OCI-LY3 (cell line): ENCODE data around the gene NACA2.

Experiments used
- H2AFZ ChIP-seq: fragments of 200-600, 300-600 bp; shearing (Covaris generic); 2 replicates; pipeline ENCODE4 v1.6.0; 2014; ENCODE audit warnings: antibody characterized with exemption, low read depth, low read length
- H3K27ac ChIP-seq: fragments of 200-600, 300-600 bp; sonication (generic); 2 replicates; pipeline ENCODE4 v1.5.1; 2014; ENCODE audit warnings: mild to moderate bottlenecking, low read length, moderate library complexity, mixed read lengths
- H3K27me3 ChIP-seq: fragments of 200-600, 300-600 bp; sonication (generic); 2 replicates; pipeline ENCODE4 v1.6.1; 2014; ENCODE audit warnings: low read depth, low read length, mixed read lengths
- H3K36me3 ChIP-seq: fragments of 200-600, 300-600 bp; sonication (generic); replicated peaks from 2 replicates; pipeline ENCODE3; 2014; ENCODE audit warnings: low read depth, low read length, mixed read lengths
- H3K4me1 ChIP-seq: fragments of 300-600, 200-600 bp; sonication (generic); 2 replicates; pipeline ENCODE4 v1.6.1; 2014; ENCODE audit warnings: low read length, mixed read lengths
- H3K4me2 ChIP-seq: fragments of 200-600, 300-600 bp; sonication (generic); 2 replicates; pipeline ENCODE4 v1.6.1; 2014; ENCODE audit warnings: low read length, mixed read lengths
- H3K4me3 ChIP-seq: fragments of 300-600, 200-600 bp; sonication (generic); 2 replicates; pipeline ENCODE4 v1.5.1; 2014; ENCODE audit warnings: antibody characterized with exemption, mild to moderate bottlenecking, low read length, moderate library complexity
- H3K79me2 ChIP-seq: fragments of 300-600, 200-600 bp; shearing (Covaris generic); 2 replicates; pipeline ENCODE4 v1.6.1; 2014; ENCODE audit warnings: mild to moderate bottlenecking, low read length, mixed read lengths
- H3K9ac ChIP-seq: fragments of 300-600, 200-600 bp; shearing (Covaris generic); 2 replicates; pipeline ENCODE4 v1.6.0; 2014; ENCODE audit warnings: mild to moderate bottlenecking, low read length, moderate library complexity
- H3K9me3 ChIP-seq: fragments of 200-600, 300-600 bp; shearing (Covaris generic); 2 replicates; pipeline ENCODE4 v1.6.1; 2014; ENCODE audit warnings: low read length, mixed read lengths; ENCODE audit not compliant: insufficient read depth
- H4K20me1 ChIP-seq: fragments of 200-600, 300-600 bp; sonication (generic); 2 replicates; pipeline ENCODE4 v1.6.1; 2016; ENCODE audit warnings: low read length, mixed read lengths; ENCODE audit not compliant: insufficient read depth
- CTCF ChIP-seq: fragments of 200-600, 300-600 bp; sonication (generic); IDR thresholded peaks from 2 replicates; pipeline ENCODE4 v1.5.1; 2014; ENCODE audit warnings: antibody characterized with exemption, low read length, low read depth
- EZH2phosphoT487 ChIP-seq: fragments of 200-600 bp; shearing (Covaris generic); IDR thresholded peaks from 2 replicates; pipeline ENCODE4 v1.6.1; 2018; ENCODE audit warnings: antibody characterized with exemption, mixed run types, low read depth

NACA2 gene

GRCh38 chr17:61579961-61580360 lies 11.1 kb downstream of the NACA2 start:
- no peak for TF ChIP-seq EZH2phosphoT487
- TF ChIP-seq CTCF: no peak
- Histone ChIP-seq H3K4me2 (no peak overlapping the region), H3K79me2 (no peaks in the 10 kb centered on the region), H2AFZ (no peak overlapping the region), H3K4me1 (peaks cover 4% of the 10 kb centered on the region; the same call in 1 of the 2 replicates), H3K27ac (no peak overlapping the region), H3K4me3 (no peak overlapping the region), H4K20me1 (no peaks in the 10 kb centered on the region), H3K9ac (no peak overlapping the region), H3K36me3 (no peaks in the 10 kb centered on the region), H3K9me3 (no peaks in the 10 kb centered on the region), H3K27me3 (peaks cover 19% of the 10 kb centered on the region)

DNA sequence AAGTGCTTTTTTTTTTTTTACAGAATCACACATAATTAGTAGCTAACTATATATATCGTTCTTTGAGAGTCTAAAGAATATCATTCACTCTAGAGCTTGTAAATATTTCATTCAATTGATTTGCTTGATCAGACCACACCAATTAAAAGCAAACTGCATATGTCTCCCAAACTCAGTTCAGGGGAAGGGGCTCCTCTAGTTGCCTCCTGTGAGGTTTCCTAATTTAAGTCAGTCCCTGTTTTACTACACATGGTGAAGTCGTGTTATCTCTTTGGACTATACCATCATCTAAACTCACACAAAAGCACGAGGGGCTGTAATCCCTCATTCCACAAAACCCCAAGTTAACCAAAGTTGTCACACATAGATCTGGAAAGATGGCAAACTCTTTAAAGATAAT lies 11.7 kb downstream of the NACA2 start:
- no peak overlapping the region for H2AFZ ChIP-seq
- no peaks in the 10 kb centered on the region for H3K79me2 ChIP-seq
- H3K4me1 ChIP-seq: peaks cover 4% of the 10 kb centered on the region; the same call in 1 of the 2 replicates
- no peaks in the 10 kb centered on the region for H3K9me3 ChIP-seq
- peaks cover 19% of the 10 kb centered on the region for H3K27me3 ChIP-seq
- H3K27ac ChIP-seq: no peak overlapping the region
- H3K4me3 ChIP-seq: no peak overlapping the region
- no peaks in the 10 kb centered on the region for H4K20me1 ChIP-seq
- H3K9ac ChIP-seq: no peak overlapping the region
- H3K36me3 ChIP-seq: no peaks in the 10 kb centered on the region
- H3K4me2 ChIP-seq: no peak overlapping the region
- TF ChIP-seq EZH2phosphoT487 (no peak), CTCF (no peak)

DNA sequence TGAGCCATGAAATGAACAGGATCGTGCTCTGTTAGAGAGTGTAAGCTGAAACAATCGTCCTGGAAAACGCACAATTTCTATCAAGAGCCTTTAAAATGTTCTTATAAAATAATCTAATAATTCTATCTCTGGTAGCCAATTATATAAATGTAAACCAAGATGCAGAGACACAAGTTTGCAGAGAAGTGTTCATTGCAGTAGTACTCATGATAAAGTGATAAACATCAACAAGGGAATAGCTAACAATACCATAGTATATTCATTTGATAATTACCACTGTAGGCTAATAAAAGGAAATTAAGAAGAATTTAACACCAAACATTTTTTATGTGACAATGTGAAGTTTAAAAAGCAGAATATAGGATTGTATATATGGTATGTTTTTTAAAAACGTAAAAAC lies 12.4 kb downstream of the NACA2 start:
- Histone ChIP-seq H3K4me3 (no peak overlapping the region), H4K20me1 (no peaks in the 10 kb centered on the region), H3K27me3 (peaks cover 19% of the 10 kb centered on the region), H3K36me3 (no peaks in the 10 kb centered on the region), H2AFZ (no peak overlapping the region), H3K4me1 (peaks cover 4% of the 10 kb centered on the region; the same call in 1 of the 2 replicates), H3K9ac (no peak overlapping the region), H3K9me3 (no peaks in the 10 kb centered on the region), H3K4me2 (no peak overlapping the region), H3K27ac (no peak overlapping the region), H3K79me2 (no peaks in the 10 kb centered on the region)
- TF ChIP-seq CTCF: no peak
- TF ChIP-seq EZH2phosphoT487: no peak

GRCh38 chr17:61575983-61576382 lies 15.0 kb downstream of the NACA2 start:
- Histone ChIP-seq H3K9me3 (no peaks in the 10 kb centered on the region; the same call in 1 of the 2 replicates), H4K20me1 (no peaks in the 10 kb centered on the region), H3K27me3 (peaks cover 12% of the 10 kb centered on the region), H3K4me3 (no peak overlapping the region), H3K4me2 (no peak overlapping the region), H3K36me3 (no peaks in the 10 kb centered on the region), H3K27ac (no peak overlapping the region), H3K4me1 (peaks cover 4% of the 10 kb centered on the region; the same call in 1 of the 2 replicates), H2AFZ (no peak overlapping the region), H3K79me2 (no peaks in the 10 kb centered on the region), H3K9ac (no peak overlapping the region)
- TF ChIP-seq CTCF (no peak), EZH2phosphoT487 (no peak)
